Psoas muscle (tissue), 8 donors: Measurements from ENCODE around the gene SEMA4D. TPM values are rescaled to one million over a fixed set of nuclear protein-coding genes. Genes with fewer than 3 reads are reported as not detected.

ENCODE experiments used
- ATAC-seq, 4 donors: fragments of 200-7000 bp; cut with Tn5 transposase; one replicate each; pipeline ENCODE4 v1.9.1; 2020; ENCODE audit warnings: moderate library complexity in 3 of 4, mild to moderate bottlenecking in 2 of 4
- DNase-seq, 2 donors: peaks; one replicate each; pipeline ENCODE4 v3.0.0-alpha.2; 2020
- H3K27ac ChIP-seq: fragments of 200-600 bp; one replicate; pipeline ENCODE4 v1.8.0; 2022
- H3K27me3 ChIP-seq, 3 donors: fragments of 200-600 bp in 1 of 3; one replicate each; pipeline versions ENCODE4 v1.6.1 to v1.8.0; 2013 to 2022; ENCODE audit warnings: low read length in 2 of 3, mild to moderate bottlenecking in 2 of 3, moderate library complexity in 1 of 3; ENCODE audit not compliant: insufficient read depth in 3 of 3
- H3K36me3 ChIP-seq, 2 donors: fragments of 200-600 bp in 1 of 2; one replicate each; pipeline versions ENCODE4 v1.6.1 to v1.8.0; 2013 to 2022; ENCODE audit warnings: low read depth in 1 of 2, mild to moderate bottlenecking in 1 of 2, moderate library complexity in 1 of 2; ENCODE audit not compliant: insufficient read depth in 1 of 2
- H3K4me1 ChIP-seq: fragments of 200-600 bp; one replicate; pipeline ENCODE4 v1.8.0; 2022
- H3K4me3 ChIP-seq: fragments of 200-600 bp; one replicate; pipeline ENCODE4 v1.8.0; 2022; ENCODE audit warnings: mild to moderate bottlenecking
- H3K9me3 ChIP-seq: fragments of 200-600 bp; one replicate; pipeline ENCODE4 v1.8.0; 2022
- WGBS, 3 donors: extraction: QIAGEN DNeasy Blood & Tissue Kit; methylation state at CpG; one replicate each; pipeline versions ENCODE4 v1.1.6 to v1.1.7; 2013; 5-methylcytosine and 5-hydroxymethylcytosine counted together
- intact Hi-C, 2 donors: fragments of 100-400 bp; cut with DNase I; formaldehyde crosslinking; loops; one replicate each; pipeline versions ENCODE4 v1.11.0 to v1.14.2; 2022
- polyA plus RNA-seq, 3 donors: library from polyadenylated mRNA; stranded (reverse); fragments of 200-250 nt; gene quantifications; one replicate each; pipeline ENCODE4 v1.2.3, GENCODE V29; 2013
- total RNA-seq, 4 donors: library from RNA; stranded (reverse); fragmentation: NEBNext Ultra II Directional in 2 of 4; extraction: Animal tissue kit (Norgen Biotek cat#: 25700) in 2 of 4; gene quantifications; one replicate each; pipeline versions ENCODE4 v1.2.1 to v1.2.4, GENCODE V29; 2021 to 2023
- TF ChIP-seq, protein P1 (sequence below): fragments of 200-600 bp; IDR thresholded peaks from one replicate; pipeline ENCODE4 v1.8.0; 2022; ENCODE audit warnings: antibody characterized with exemption
- donor health status: healthy with polysubstance abuse.
- donor health status: DM: no; HTN: no; CAD: no; lungs with moderate emphysema.
- donor health status: Bipolar disorder and iron deficiency.
- donor health status: healthy.
- donor health status: DM: yes; HTN: yes; CAD: no.
- donor health status: DM: no; HTN: no; CAD: no.
- donor health status: DM: no; HTN: no; CAD: no.
- donor health status: DM: yes; HTN: yes; CAD: no.

The SEMA4D gene
- total and polyA plus RNA-seq, 7 donors: 9.3 to 111 (median 32.1) TPM

DNA sequence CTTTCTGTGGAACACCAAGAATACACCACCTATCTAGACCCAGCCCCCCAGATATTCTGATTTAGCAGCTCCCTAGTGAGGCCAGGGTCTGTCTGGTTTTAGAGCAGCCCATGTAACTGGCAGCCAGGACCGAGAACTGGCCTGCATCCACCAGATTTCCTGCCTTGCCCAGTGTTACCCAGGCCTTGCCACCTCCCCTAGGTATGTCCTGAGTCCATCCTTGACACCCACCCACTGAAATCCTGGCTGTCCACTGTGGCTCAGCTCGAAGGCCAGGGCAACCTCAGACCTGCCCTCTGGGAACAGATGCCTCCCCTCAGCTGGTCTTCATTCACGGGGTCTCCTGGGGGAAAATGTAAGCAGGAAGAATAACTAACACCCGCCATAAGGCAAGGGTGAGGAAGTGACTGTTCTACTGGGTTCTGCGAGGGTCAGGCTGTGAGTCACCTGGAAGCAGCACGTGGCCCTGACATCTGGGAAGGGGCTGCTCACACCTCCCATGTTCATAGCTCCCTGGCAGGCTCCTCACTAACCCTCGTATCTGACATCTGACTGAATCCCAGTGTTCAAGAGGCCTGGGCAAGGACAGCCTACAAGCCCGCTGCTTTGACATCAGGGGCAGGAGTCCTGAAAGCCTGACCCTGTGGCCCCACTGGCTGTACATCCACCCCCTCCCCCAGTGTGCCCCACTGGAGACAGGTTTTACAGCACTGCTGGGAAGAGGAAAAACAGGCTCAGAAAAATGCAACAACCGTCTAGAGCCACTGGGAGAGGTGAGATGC is 72.7 kb downstream of the SEMA4D start:
- TF ChIP-seq, protein P1, sequence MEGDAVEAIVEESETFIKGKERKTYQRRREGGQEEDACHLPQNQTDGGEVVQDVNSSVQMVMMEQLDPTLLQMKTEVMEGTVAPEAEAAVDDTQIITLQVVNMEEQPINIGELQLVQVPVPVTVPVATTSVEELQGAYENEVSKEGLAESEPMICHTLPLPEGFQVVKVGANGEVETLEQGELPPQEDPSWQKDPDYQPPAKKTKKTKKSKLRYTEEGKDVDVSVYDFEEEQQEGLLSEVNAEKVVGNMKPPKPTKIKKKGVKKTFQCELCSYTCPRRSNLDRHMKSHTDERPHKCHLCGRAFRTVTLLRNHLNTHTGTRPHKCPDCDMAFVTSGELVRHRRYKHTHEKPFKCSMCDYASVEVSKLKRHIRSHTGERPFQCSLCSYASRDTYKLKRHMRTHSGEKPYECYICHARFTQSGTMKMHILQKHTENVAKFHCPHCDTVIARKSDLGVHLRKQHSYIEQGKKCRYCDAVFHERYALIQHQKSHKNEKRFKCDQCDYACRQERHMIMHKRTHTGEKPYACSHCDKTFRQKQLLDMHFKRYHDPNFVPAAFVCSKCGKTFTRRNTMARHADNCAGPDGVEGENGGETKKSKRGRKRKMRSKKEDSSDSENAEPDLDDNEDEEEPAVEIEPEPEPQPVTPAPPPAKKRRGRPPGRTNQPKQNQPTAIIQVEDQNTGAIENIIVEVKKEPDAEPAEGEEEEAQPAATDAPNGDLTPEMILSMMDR: no peak
- H3K27ac ChIP-seq: peak overlapping the region; percentile 55
- DNase-seq: no peak
- 65 to 69% (median 65%) methylated on average over 9 of the region's 9 CpGs for WGBS, 3 donors
- intact Hi-C loops: no loop called here
- no peaks in the 10 kb centered on the region for H3K9me3 ChIP-seq
- peaks cover 36% of the 10 kb centered on the region for H3K4me1 ChIP-seq
- no peaks in the 10 kb centered on the region for H3K27me3 ChIP-seq
- ATAC-seq: no peak
- H3K4me3 ChIP-seq: no peak overlapping the region
- no peaks in the 10 kb centered on the region for H3K36me3 ChIP-seq

GRCh38 chr9:89422151-89422975 is 75.5 kb downstream of the SEMA4D start:
- TF ChIP-seq, protein P1: no peak
- ATAC-seq (no peak), DNase-seq (peak in 1 of 2 donors; percentile 24)
- H3K27ac ChIP-seq: no peak overlapping the region
- H3K4me3 ChIP-seq: no peak overlapping the region
- H3K4me1 ChIP-seq: peaks cover 35% of the 10 kb centered on the region
- no peaks in the 10 kb centered on the region for H3K27me3 ChIP-seq
- intact Hi-C loops: no loop called here
- no peaks in the 10 kb centered on the region for H3K9me3 ChIP-seq
- 88 to 90% (median 89%) methylated on average over 16 of the region's 16 CpGs for WGBS, 3 donors
- no peaks in the 10 kb centered on the region for H3K36me3 ChIP-seq

DNA sequence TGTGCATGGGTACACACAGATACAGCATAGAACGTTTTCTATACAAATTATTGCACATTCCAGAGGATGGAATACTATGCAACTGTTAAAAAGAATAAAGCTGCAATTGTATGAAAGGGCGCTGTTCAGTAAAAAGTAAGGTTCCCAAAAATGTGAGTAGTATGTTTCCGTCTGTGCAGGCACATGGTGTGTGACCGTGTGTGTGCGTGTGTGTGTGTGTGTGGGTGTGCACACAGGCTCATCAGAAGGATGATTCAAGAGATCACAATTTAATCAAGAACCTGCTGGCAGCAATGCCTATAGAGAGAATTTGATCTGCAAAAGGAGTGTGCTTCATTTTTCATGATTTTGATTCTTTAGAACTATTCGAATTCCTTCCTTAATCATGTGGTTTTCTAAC is 76.3 kb downstream of the SEMA4D start:
- intact Hi-C loops: no loop called here
- DNase-seq: peak in 1 of 2 donors; percentile 5
- no peak overlapping the region for H3K27ac ChIP-seq
- WGBS, 3 donors: 91 to 95% (median 91%) methylated on average over 6 of the region's 6 CpGs
- H3K9me3 ChIP-seq: no peaks in the 10 kb centered on the region
- peaks cover 27% of the 10 kb centered on the region for H3K4me1 ChIP-seq
- no peaks in the 10 kb centered on the region for H3K36me3 ChIP-seq
- H3K4me3 ChIP-seq: no peak overlapping the region
- ATAC-seq: no peak
- H3K27me3 ChIP-seq: no peaks in the 10 kb centered on the region
- TF ChIP-seq, protein P1: no peak

DNA sequence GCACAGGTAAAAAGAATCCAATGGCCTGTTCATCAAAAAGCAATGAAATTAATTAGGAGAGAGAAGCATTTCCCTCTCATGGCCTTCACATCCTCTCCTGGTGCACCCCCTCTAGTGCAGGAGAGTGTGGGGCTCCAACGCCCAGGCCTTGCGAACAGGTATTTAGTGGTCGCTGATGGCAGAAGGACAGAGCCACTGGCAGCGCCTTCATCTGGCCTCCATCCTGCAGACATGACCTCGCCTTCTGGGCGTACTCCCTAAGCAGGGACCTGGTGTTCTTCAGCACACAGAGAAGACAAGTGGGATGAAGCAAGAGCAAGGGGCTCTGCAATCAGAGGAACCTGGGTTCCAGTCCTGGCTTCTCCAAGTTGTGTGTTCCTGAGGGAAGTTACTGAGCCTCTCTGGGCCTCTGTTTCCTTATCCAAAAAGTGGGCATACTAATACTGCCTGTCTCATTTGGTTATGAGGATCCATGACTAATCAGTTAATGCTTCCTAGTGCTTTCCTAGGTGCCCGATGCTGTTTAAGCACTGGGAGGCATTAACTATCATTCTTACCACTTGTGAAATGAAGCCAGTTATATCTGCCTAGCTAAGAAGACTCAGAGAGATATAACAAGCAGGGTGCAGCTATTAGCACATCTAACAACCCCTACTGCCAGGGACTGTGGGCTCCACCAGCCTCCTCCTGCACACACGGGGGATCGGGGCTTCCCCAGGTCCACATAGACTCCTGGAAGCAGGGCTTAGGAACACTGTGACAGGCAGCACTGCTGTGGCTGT is 77.3 kb downstream of the SEMA4D start:
- no peaks in the 10 kb centered on the region for H3K9me3 ChIP-seq
- no peak overlapping the region for H3K4me3 ChIP-seq
- TF ChIP-seq, protein P1: no peak
- H3K4me1 ChIP-seq: peaks cover 19% of the 10 kb centered on the region
- 81 to 89% (median 85%) methylated on average over 9 of the region's 9 CpGs for WGBS, 3 donors
- H3K27ac ChIP-seq: no peak overlapping the region
- ATAC-seq: peak in 2 of 4 donors; percentile 26 to 34
- intact Hi-C loops: no loop called here
- no peaks in the 10 kb centered on the region for H3K36me3 ChIP-seq
- DNase-seq: peak in 1 of 2 donors; percentile 41
- H3K27me3 ChIP-seq: no peaks in the 10 kb centered on the region
